Stimulated activated naive CD8-positive, alpha-beta T cell treated with anti-CD3 and anti-CD28 coated beads, Interleukin-15, amount 100 ng/mL, for 72 hours (primary cell): ENCODE data around the gene ANKS1B.
A peak's percentile ranks its signal among the peaks of the same experiment; 100 is the strongest.
"Not testable (repeated sequence)": the region's sequence is repeated elsewhere in the genome, so short reads cannot be mapped to it uniquely, and the experiment has no call there.

Experiments
- ATAC-seq: fragments of 150-1000 bp; cut with Tn5 transposase; 2 replicates; pipeline ENCODE4 v1.10.0; 2021; ENCODE audit warnings: mild to moderate bottlenecking, moderate library complexity
- DNase-seq, 2 donors: peaks; one replicate each; pipeline ENCODE4 v3.0.0; 2021 to 2022
- H3K27ac Mint-ChIP-seq, 2 donors: one replicate each; pipeline ENCODE4 v1.8.0; 2022; ENCODE audit warnings: mild to moderate bottlenecking in 2 of 2, mixed read lengths in 2 of 2, moderate library complexity in 2 of 2
- H3K27me3 Mint-ChIP-seq: one replicate; pipeline ENCODE4 v1.8.0; 2022; ENCODE audit warnings: mixed read lengths
- H3K4me1 Mint-ChIP-seq: one replicate; pipeline ENCODE4 v1.8.0; 2022; ENCODE audit warnings: mild to moderate bottlenecking, mixed read lengths
- H3K4me3 Mint-ChIP-seq, 2 donors: one replicate each; pipeline ENCODE4 v1.8.0; 2022; ENCODE audit warnings: mild to moderate bottlenecking in 2 of 2, mixed read lengths in 2 of 2, moderate library complexity in 1 of 2
- H3K9me3 Mint-ChIP-seq, 2 donors: one replicate each; pipeline ENCODE4 v1.8.0; 2022; ENCODE audit warnings: mixed read lengths in 2 of 2

ANKS1B gene

GRCh38 chr12:99577125-99577524 lies 407.6 kb downstream of the ANKS1B start:
- H3K27me3 Mint-ChIP-seq, H3K4me3 Mint-ChIP-seq, DNase-seq, ATAC-seq, H3K27ac Mint-ChIP-seq, H3K4me1 Mint-ChIP-seq: not testable (repeated sequence)
- peaks cover 11 to 18% of the 10 kb centered on the region in 2 donors for H3K9me3 Mint-ChIP-seq

- no peaks in the 10 kb centered on the region for H3K27me3 Mint-ChIP-seq
- peaks cover under 1 to 12% of the 10 kb centered on the region in 2 donors for H3K9me3 Mint-ChIP-seq
- H3K27ac Mint-ChIP-seq, result no peak overlapping the region
- no peak overlapping the region for H3K4me3 Mint-ChIP-seq
- DNase-seq (no peak), ATAC-seq (no peak)
- H3K4me1 Mint-ChIP-seq, result no peaks in the 10 kb centered on the region
These were observed 410.8 kb downstream of the ANKS1B start for GRCh38 chr12:99573980-99574379.

- H3K9me3 Mint-ChIP-seq, result peaks cover 0 to 8% of the 10 kb centered on the region in 2 donors
- H3K27ac Mint-ChIP-seq, result no peak overlapping the region
- DNase-seq (no peak), ATAC-seq (no peak)
- no peaks in the 10 kb centered on the region for H3K27me3 Mint-ChIP-seq
- no peak overlapping the region for H3K4me3 Mint-ChIP-seq
- no peaks in the 10 kb centered on the region for H3K4me1 Mint-ChIP-seq
These were observed 417.7 kb downstream of the ANKS1B start for GRCh38 chr12:99567072-99567471.

- Mint-ChIP-seq H3K4me3 (no peak overlapping the region), H3K4me1 (no peaks in the 10 kb centered on the region), H3K27me3 (no peaks in the 10 kb centered on the region), H3K27ac (no peak overlapping the region), H3K9me3 (peaks cover 7 to 36% of the 10 kb centered on the region in 2 donors)
- ATAC-seq (no peak), DNase-seq (no peak)
These were observed 426.6 kb downstream of the ANKS1B start for GRCh38 chr12:99558109-99558508.

- no peak overlapping the region for H3K27ac Mint-ChIP-seq
- H3K4me1 Mint-ChIP-seq, result no peaks in the 10 kb centered on the region
- DNase-seq, result no peak
- ATAC-seq, result no peak
- H3K4me3 Mint-ChIP-seq, result no peak overlapping the region
- H3K9me3 Mint-ChIP-seq, result peaks cover 19 to 30% of the 10 kb centered on the region in 2 donors
- no peaks in the 10 kb centered on the region for H3K27me3 Mint-ChIP-seq
These were observed 431.3 kb downstream of the ANKS1B start for GRCh38 chr12:99553461-99553860.

- no peaks in the 10 kb centered on the region for H3K27me3 Mint-ChIP-seq
- H3K4me3 Mint-ChIP-seq, result no peak overlapping the region
- H3K4me1 Mint-ChIP-seq, result no peaks in the 10 kb centered on the region
- no peak for DNase-seq
- H3K27ac Mint-ChIP-seq, result peak overlapping the region in 1 of 2 donors; percentile 55
- H3K9me3 Mint-ChIP-seq, result peaks cover 16 to 21% of the 10 kb centered on the region in 2 donors
- no peak for ATAC-seq
These were observed 432.7 kb downstream of the ANKS1B start for GRCh38 chr12:99552022-99552421.

- Mint-ChIP-seq H3K27ac (no peak overlapping the region), H3K4me3 (no peak overlapping the region), H3K27me3 (no peaks in the 10 kb centered on the region), H3K4me1 (no peaks in the 10 kb centered on the region), H3K9me3 (peaks cover 7 to 12% of the 10 kb centered on the region in 2 donors)
- ATAC-seq (no peak), DNase-seq (no peak)
These were observed 435.1 kb downstream of the ANKS1B start for GRCh38 chr12:99549651-99550050.

- no peak for DNase-seq
- H3K4me1 Mint-ChIP-seq, result no peaks in the 10 kb centered on the region
- no peak overlapping the region for H3K27ac Mint-ChIP-seq
- no peak for ATAC-seq
- no peak overlapping the region for H3K4me3 Mint-ChIP-seq
- H3K27me3 Mint-ChIP-seq, result no peaks in the 10 kb centered on the region
- H3K9me3 Mint-ChIP-seq, result peaks cover 7 to 12% of the 10 kb centered on the region in 2 donors
These were observed 435.5 kb downstream of the ANKS1B start for GRCh38 chr12:99549196-99549595.

GRCh38 chr12:99544457-99544856 lies 440.3 kb downstream of the ANKS1B start:
- ATAC-seq, result no peak
- no peaks in the 10 kb centered on the region for H3K9me3 Mint-ChIP-seq
- no peak for DNase-seq
- no peak overlapping the region for H3K27ac Mint-ChIP-seq
- no peak overlapping the region for H3K4me3 Mint-ChIP-seq
- no peaks in the 10 kb centered on the region for H3K4me1 Mint-ChIP-seq
- H3K27me3 Mint-ChIP-seq, result no peaks in the 10 kb centered on the region

- ATAC-seq (no peak), DNase-seq (no peak)
These were observed 454.8 kb downstream of the ANKS1B start for GRCh38 chr12:99529966-99530365.

GRCh38 chr12:99528478-99528877 lies 456.3 kb downstream of the ANKS1B start:
- ATAC-seq (no peak), DNase-seq (no peak)
- H3K27me3 Mint-ChIP-seq, result no peaks in the 10 kb centered on the region
- H3K9me3 Mint-ChIP-seq, result peaks cover 0 to 17% of the 10 kb centered on the region in 2 donors
- H3K4me3 Mint-ChIP-seq, result no peak overlapping the region
- H3K4me1 Mint-ChIP-seq, result no peaks in the 10 kb centered on the region
- no peak overlapping the region for H3K27ac Mint-ChIP-seq

More at GRCh38 chr12:99529966-99530365, 454.8 kb downstream of the ANKS1B start:
- Mint-ChIP-seq H3K4me1 (no peaks in the 10 kb centered on the region), H3K27ac (no peak overlapping the region), H3K9me3 (peaks cover 0 to 10% of the 10 kb centered on the region in 2 donors), H3K4me3 (no peak overlapping the region), H3K27me3 (no peaks in the 10 kb centered on the region)

GRCh38 chr12:99523853-99524252 lies 460.9 kb downstream of the ANKS1B start:
- Mint-ChIP-seq H3K27me3 (no peaks in the 10 kb centered on the region), H3K27ac (no peak overlapping the region), H3K4me3 (no peak overlapping the region), H3K9me3 (peaks cover 0 to 15% of the 10 kb centered on the region in 2 donors), H3K4me1 (no peaks in the 10 kb centered on the region)
- ATAC-seq (no peak), DNase-seq (no peak)

- H3K27ac Mint-ChIP-seq, result no peak overlapping the region
- ATAC-seq (no peak), DNase-seq (no peak)
- H3K4me1 Mint-ChIP-seq, result no peaks in the 10 kb centered on the region
- H3K4me3 Mint-ChIP-seq, result no peak overlapping the region
- no peaks in the 10 kb centered on the region for H3K27me3 Mint-ChIP-seq
- H3K9me3 Mint-ChIP-seq, result peaks cover 0 to 15% of the 10 kb centered on the region in 2 donors
These were observed 462.3 kb downstream of the ANKS1B start for GRCh38 chr12:99522456-99522855.

GRCh38 chr12:99521664-99522063 lies 463.1 kb downstream of the ANKS1B start:
- H3K9me3 Mint-ChIP-seq, result peaks cover 0 to 15% of the 10 kb centered on the region in 2 donors
- H3K27ac Mint-ChIP-seq, result no peak overlapping the region
- no peak overlapping the region for H3K4me3 Mint-ChIP-seq
- H3K27me3 Mint-ChIP-seq, result no peaks in the 10 kb centered on the region
- DNase-seq (no peak), ATAC-seq (no peak)
- no peaks in the 10 kb centered on the region for H3K4me1 Mint-ChIP-seq

GRCh38 chr12:99513066-99513465 lies 471.7 kb downstream of the ANKS1B start:
- no peaks in the 10 kb centered on the region for H3K27me3 Mint-ChIP-seq
- peaks cover 19 to 27% of the 10 kb centered on the region in 2 donors for H3K9me3 Mint-ChIP-seq
- H3K27ac Mint-ChIP-seq, result no peak overlapping the region
- no peak overlapping the region for H3K4me3 Mint-ChIP-seq
- no peak for ATAC-seq
- H3K4me1 Mint-ChIP-seq, result no peaks in the 10 kb centered on the region
- DNase-seq, result no peak

GRCh38 chr12:99505805-99506204 lies 478.9 kb downstream of the ANKS1B start:
- no peak overlapping the region for H3K27ac Mint-ChIP-seq
- H3K9me3 Mint-ChIP-seq, result peaks cover 8 to 21% of the 10 kb centered on the region in 2 donors
- no peak overlapping the region for H3K4me3 Mint-ChIP-seq
- H3K4me1 Mint-ChIP-seq, result no peaks in the 10 kb centered on the region
- DNase-seq (no peak), ATAC-seq (no peak)
- no peaks in the 10 kb centered on the region for H3K27me3 Mint-ChIP-seq

- H3K27me3 Mint-ChIP-seq, result no peaks in the 10 kb centered on the region
- no peak overlapping the region for H3K27ac Mint-ChIP-seq
- H3K9me3 Mint-ChIP-seq, result peaks cover 18 to 28% of the 10 kb centered on the region in 2 donors
- ATAC-seq, result no peak
- no peak for DNase-seq
- H3K4me3 Mint-ChIP-seq, result no peak overlapping the region
- no peaks in the 10 kb centered on the region for H3K4me1 Mint-ChIP-seq
These were observed 486.0 kb downstream of the ANKS1B start for GRCh38 chr12:99498756-99499155.
